ENCODE results near the gene IKZF4. TPM values are rescaled to one million over a fixed set of nuclear protein-coding genes. Genes with fewer than 3 reads are reported as not detected.
"Not testable (repeated sequence)": the region's sequence is repeated elsewhere in the genome, so short reads cannot be mapped to it uniquely, and the experiment has no call there.

Gene IKZF4
- total and polyA plus RNA-seq, 4 experiments from 2014 or later = 0.37 to 7.9 (median 4.7) TPM

- H3K9me3 ChIP-seq (ENCODE audit: control insufficient read depth in 1 of 2, low read length in 2 of 2) = no peaks in the 10 kb centered on the region
- H3K36me3 ChIP-seq (ENCODE audit: insufficient read depth, low read length) = peaks cover 13% of the 10 kb centered on the region
- Mint-ChIP-seq H3K36me3 (peaks cover 15 to 44% of the 10 kb centered on the region in 2 donors), H3K9me3 (no peaks in the 10 kb centered on the region), H3K27me3 (no peaks in the 10 kb centered on the region), H3K4me1 (peaks cover 27 to 43% (median 32%) of the 10 kb centered on the region in 4 donors), H3K27ac (peak overlapping the region in 1 of 7 donors; percentile 22), H3K4me3 (no peak overlapping the region)
- H3K4me3 ChIP-seq (ENCODE audit: low read length in 2 of 2) = no peak overlapping the region
- ChIA-PET POLR2A (ENCODE audit: partially characterized antibody) (interaction anchor here (0.7 to 1.8 kb wide), 2 partner anchors 23 to 48 kb away, joined by 3 to 12 read pairs; no protein-coding TSS in a partner anchor), CTCF (ENCODE audit: partially characterized antibody) (interaction anchor here (0.9 to 1.8 kb wide), 2 partner anchors 17 to 18 kb away, joined by 4 to 6 read pairs; partner anchors contain the start of gene SUOX)
- intact Hi-C loops (cut with micrococcal nuclease) = no loop called here
- H3K4me1 ChIP-seq (ENCODE audit: insufficient read depth, low read length) = peaks cover 33% of the 10 kb centered on the region
- DNase-seq = no peak
- H3K27me3 ChIP-seq (ENCODE audit: insufficient read depth, low read length) = no peaks in the 10 kb centered on the region
- H3K27ac ChIP-seq (ENCODE audit: low read depth, low read length) = no peak overlapping the region
These were observed 42.5 kb upstream of the IKZF4 start for GRCh38 chr12:55978393-55978792.

- Histone ChIP-seq H3K4me1 (ENCODE audit: insufficient read depth, low read length) (peaks cover 33% of the 10 kb centered on the region), H3K36me3 (ENCODE audit: insufficient read depth, low read length) (peaks cover 13% of the 10 kb centered on the region), H3K4me3 (ENCODE audit: low read length in 2 of 2) (no peak overlapping the region), H3K27ac (ENCODE audit: low read depth, low read length) (no peak overlapping the region), H3K27me3 (ENCODE audit: insufficient read depth, low read length) (no peaks in the 10 kb centered on the region), H3K9me3 (ENCODE audit: control insufficient read depth in 1 of 2, low read length in 2 of 2) (no peaks in the 10 kb centered on the region)
- intact Hi-C loops (cut with micrococcal nuclease) = no loop called here
- DNase-seq = no peak
- H3K4me1 Mint-ChIP-seq = peaks cover 27 to 43% (median 32%) of the 10 kb centered on the region in 4 donors
- CTCF ChIA-PET (ENCODE audit: partially characterized antibody) = interaction anchor here (1.8 kb wide), 1 partner anchor 16 kb away, joined by 6 read pairs; no protein-coding TSS in a partner anchor
- H3K27ac Mint-ChIP-seq = peak overlapping the region in 2 of 7 donors; percentile 41 to 89
- no peak overlapping the region for H3K4me3 Mint-ChIP-seq
- no peaks in the 10 kb centered on the region for H3K27me3 Mint-ChIP-seq
- H3K9me3 Mint-ChIP-seq = no peaks in the 10 kb centered on the region
- peaks cover 20 to 50% of the 10 kb centered on the region in 2 donors for H3K36me3 Mint-ChIP-seq
- POLR2A ChIA-PET (ENCODE audit: partially characterized antibody) = no interaction called here
These were observed 41.8 kb upstream of the IKZF4 start for GRCh38 chr12:55979069-55979468.

DNA sequence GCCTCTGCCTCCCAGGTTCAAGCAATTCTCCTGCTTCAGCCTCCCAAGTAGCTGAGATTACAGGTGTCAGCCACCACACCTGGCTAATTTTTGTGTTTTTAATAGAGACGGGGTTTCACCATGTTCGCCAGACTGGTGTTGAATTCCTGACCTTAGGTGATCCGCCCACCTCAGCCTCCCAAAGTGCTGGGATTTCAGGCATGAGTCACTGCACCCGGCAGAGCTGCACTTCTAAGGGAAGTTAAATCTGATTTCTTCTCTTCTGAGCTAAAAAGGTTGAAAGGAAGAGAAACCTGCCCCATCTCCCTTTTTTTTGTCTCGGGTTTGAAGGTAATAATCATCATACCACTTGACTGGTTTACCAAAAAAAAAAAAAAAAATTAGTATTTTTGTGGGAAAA, 39.0 kb upstream of the IKZF4 start:
- H3K9me3 Mint-ChIP-seq; H3K4me3 ChIP-seq (ENCODE audit: low read length in 2 of 2); DNase-seq; H3K4me3 Mint-ChIP-seq; H3K9me3 ChIP-seq (ENCODE audit: control insufficient read depth in 1 of 2, low read length in 2 of 2); H3K27me3 Mint-ChIP-seq; H3K27ac ChIP-seq (ENCODE audit: low read depth, low read length); H3K27ac Mint-ChIP-seq; intact Hi-C loops (cut with micrococcal nuclease); H3K27me3 ChIP-seq (ENCODE audit: insufficient read depth, low read length): not testable (repeated sequence)
- ChIA-PET POLR2A (ENCODE audit: partially characterized antibody) (interaction anchor here (0.6 to 1.4 kb wide), 4 partner anchors 14 to 36 kb away, joined by 3 to 4 read pairs (median 3); no protein-coding TSS in a partner anchor), CTCF (ENCODE audit: partially characterized antibody) (interaction anchor here (0.7 to 1.7 kb wide), 5 partner anchors 14 to 243 kb away, joined by 3 to 4 read pairs (median 3); no protein-coding TSS in a partner anchor)
- Histone ChIP-seq H3K36me3 (ENCODE audit: insufficient read depth, low read length) (peaks cover 24% of the 10 kb centered on the region), H3K4me1 (ENCODE audit: insufficient read depth, low read length) (peaks cover 11% of the 10 kb centered on the region)
- H3K36me3 Mint-ChIP-seq = peaks cover 24 to 63% of the 10 kb centered on the region in 2 donors
- H3K4me1 Mint-ChIP-seq = peaks cover 19 to 33% (median 20%) of the 10 kb centered on the region in 4 donors

GRCh38 chr12:55982319-55982936, 38.4 kb upstream of the IKZF4 start:
- intact Hi-C loops (cut with micrococcal nuclease) = no loop called here
- DNase-seq = no peak
- ChIA-PET CTCF (ENCODE audit: partially characterized antibody) (interaction anchor here (0.7 to 1.9 kb wide), 6 partner anchors 11 to 244 kb away, joined by 3 to 6 read pairs (median 4); no protein-coding TSS in a partner anchor), POLR2A (ENCODE audit: partially characterized antibody) (interaction anchor here (0.6 to 4.7 kb wide), 4 partner anchors 8 to 36 kb away, joined by 3 to 25 read pairs (median 4); partner anchors contain the start of gene RAB5B)
- Mint-ChIP-seq H3K36me3 (peaks cover 24 to 64% of the 10 kb centered on the region in 2 donors), H3K4me3 (no peak overlapping the region), H3K9me3 (no peaks in the 10 kb centered on the region), H3K27me3 (no peaks in the 10 kb centered on the region), H3K4me1 (peaks cover 15 to 29% (median 18%) of the 10 kb centered on the region in 4 donors), H3K27ac (peak overlapping the region in 3 of 7 donors; percentile 10 to 56 (median 42))
- H3K4me3 ChIP-seq (ENCODE audit: low read length in 2 of 2) = no peak overlapping the region
- H3K4me1 ChIP-seq (ENCODE audit: insufficient read depth, low read length) = peaks cover 8% of the 10 kb centered on the region
- peaks cover 24% of the 10 kb centered on the region for H3K36me3 ChIP-seq (ENCODE audit: insufficient read depth, low read length)
- no peaks in the 10 kb centered on the region for H3K9me3 ChIP-seq (ENCODE audit: control insufficient read depth in 1 of 2, low read length in 2 of 2)
- H3K27me3 ChIP-seq (ENCODE audit: insufficient read depth, low read length) = no peaks in the 10 kb centered on the region
- H3K27ac ChIP-seq (ENCODE audit: low read depth, low read length) = no peak overlapping the region

DNA sequence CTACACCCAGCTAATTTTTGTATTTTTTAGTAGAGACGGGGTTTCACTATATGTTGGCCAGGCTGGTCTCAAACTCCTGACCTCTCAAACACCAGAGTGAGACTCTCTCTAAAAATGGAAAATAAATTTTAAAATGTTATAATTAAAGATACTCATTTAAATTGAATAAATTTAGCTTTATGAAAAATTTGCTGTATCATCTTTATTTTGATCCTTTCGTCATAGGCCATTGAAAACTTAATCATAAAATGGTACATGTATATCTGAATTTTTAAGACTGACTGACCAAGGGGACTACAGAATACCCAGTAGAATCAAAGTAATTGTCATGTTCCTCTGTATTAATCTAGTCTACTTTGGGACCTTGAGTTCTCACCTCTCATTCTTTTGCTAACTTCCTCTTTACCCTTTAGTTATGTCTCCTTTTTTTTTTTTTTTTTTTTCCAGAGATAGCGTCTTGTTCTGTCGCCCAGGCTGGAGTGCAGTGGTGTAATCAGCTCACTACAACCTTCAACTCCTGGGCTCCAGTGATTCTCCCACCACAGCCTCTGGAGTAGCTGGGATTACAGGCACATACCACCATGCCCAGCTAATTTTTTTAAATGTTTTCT, 37.5 kb upstream of the IKZF4 start:
- Mint-ChIP-seq H3K36me3 (peaks cover 24 to 66% of the 10 kb centered on the region in 2 donors), H3K27ac (peak overlapping the region in 2 of 7 donors; percentile 29 to 41), H3K27me3 (no peaks in the 10 kb centered on the region), H3K4me3 (no peak overlapping the region), H3K4me1 (peaks cover 8 to 20% (median 15%) of the 10 kb centered on the region in 4 donors), H3K9me3 (no peaks in the 10 kb centered on the region)
- Histone ChIP-seq H3K4me3 (ENCODE audit: low read length in 2 of 2) (no peak overlapping the region), H3K9me3 (ENCODE audit: control insufficient read depth in 1 of 2, low read length in 2 of 2) (no peaks in the 10 kb centered on the region), H3K36me3 (ENCODE audit: insufficient read depth, low read length) (peaks cover 26% of the 10 kb centered on the region), H3K27ac (ENCODE audit: low read depth, low read length) (no peak overlapping the region), H3K27me3 (ENCODE audit: insufficient read depth, low read length) (no peaks in the 10 kb centered on the region), H3K4me1 (ENCODE audit: insufficient read depth, low read length) (peaks cover 8% of the 10 kb centered on the region)
- ChIA-PET POLR2A (ENCODE audit: partially characterized antibody) (interaction anchor here (4.7 kb wide), 1 partner anchor 9 kb away, joined by 25 read pairs; the partner anchor contains the start of gene RAB5B), CTCF (ENCODE audit: partially characterized antibody) (interaction anchor here (0.7 to 4.5 kb wide), 4 partner anchors 10 to 266 kb away, joined by 3 to 36 read pairs (median 5); partner anchors contain the start of gene SUOX)
- intact Hi-C loops (cut with micrococcal nuclease) = no loop called here
- no peak for DNase-seq

DNA sequence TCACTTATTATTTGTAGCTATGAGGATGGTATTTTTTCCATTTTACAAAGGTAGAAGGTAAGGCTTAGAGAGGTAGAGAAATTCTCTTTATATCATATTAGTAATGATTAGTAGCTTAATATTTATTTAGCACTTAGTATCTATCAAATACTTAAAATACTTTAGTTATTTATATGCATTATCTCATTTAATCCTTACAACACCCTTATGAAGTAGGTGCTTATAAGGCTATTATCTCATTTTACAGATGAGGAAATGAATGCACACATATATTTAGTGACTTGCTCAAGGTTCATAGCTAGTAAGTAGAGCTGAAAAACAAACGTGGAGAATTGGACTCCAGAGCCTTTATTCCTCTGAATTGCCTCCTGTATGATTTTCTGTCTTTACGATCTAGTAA, 36.0 kb upstream of the IKZF4 start:
- CTCF ChIA-PET (ENCODE audit: partially characterized antibody) = interaction anchor here (1.0 to 4.5 kb wide), 5 partner anchors 12 to 62 kb away, joined by 3 to 36 read pairs (median 6); partner anchors contain the start of gene SUOX
- POLR2A ChIA-PET (ENCODE audit: partially characterized antibody) = interaction anchor here (0.6 to 4.7 kb wide), 2 partner anchors 11 to 24 kb away, joined by 3 to 25 read pairs; partner anchors contain the start of gene RAB5B
- Histone ChIP-seq H3K27me3 (ENCODE audit: insufficient read depth, low read length) (no peaks in the 10 kb centered on the region), H3K9me3 (ENCODE audit: control insufficient read depth in 1 of 2, low read length in 2 of 2) (no peaks in the 10 kb centered on the region), H3K36me3 (ENCODE audit: insufficient read depth, low read length) (peaks cover 30% of the 10 kb centered on the region), H3K4me1 (ENCODE audit: insufficient read depth, low read length) (peaks cover 4% of the 10 kb centered on the region), H3K4me3 (ENCODE audit: low read length in 2 of 2) (no peak overlapping the region), H3K27ac (ENCODE audit: low read depth, low read length) (no peak overlapping the region)
- Mint-ChIP-seq H3K4me1 (peaks cover 0 to 12% (median 8%) of the 10 kb centered on the region in 4 donors), H3K9me3 (no peaks in the 10 kb centered on the region), H3K36me3 (peaks cover 25 to 64% of the 10 kb centered on the region in 2 donors), H3K27ac (peak overlapping the region in 1 of 7 donors; percentile 13), H3K27me3 (no peaks in the 10 kb centered on the region), H3K4me3 (no peak overlapping the region)
- intact Hi-C loops (cut with micrococcal nuclease) = no loop called here
- DNase-seq = no peak

All from CD4-positive, alpha-beta memory T cell (primary cell).